ENCODE results near the gene ERICH2. TPM values are rescaled to one million over a fixed set of nuclear protein-coding genes. Genes with fewer than 3 reads are reported as not detected.

Gene ERICH2
- total RNA-seq, 6 experiments from 2014 or later = not detected

DNA sequence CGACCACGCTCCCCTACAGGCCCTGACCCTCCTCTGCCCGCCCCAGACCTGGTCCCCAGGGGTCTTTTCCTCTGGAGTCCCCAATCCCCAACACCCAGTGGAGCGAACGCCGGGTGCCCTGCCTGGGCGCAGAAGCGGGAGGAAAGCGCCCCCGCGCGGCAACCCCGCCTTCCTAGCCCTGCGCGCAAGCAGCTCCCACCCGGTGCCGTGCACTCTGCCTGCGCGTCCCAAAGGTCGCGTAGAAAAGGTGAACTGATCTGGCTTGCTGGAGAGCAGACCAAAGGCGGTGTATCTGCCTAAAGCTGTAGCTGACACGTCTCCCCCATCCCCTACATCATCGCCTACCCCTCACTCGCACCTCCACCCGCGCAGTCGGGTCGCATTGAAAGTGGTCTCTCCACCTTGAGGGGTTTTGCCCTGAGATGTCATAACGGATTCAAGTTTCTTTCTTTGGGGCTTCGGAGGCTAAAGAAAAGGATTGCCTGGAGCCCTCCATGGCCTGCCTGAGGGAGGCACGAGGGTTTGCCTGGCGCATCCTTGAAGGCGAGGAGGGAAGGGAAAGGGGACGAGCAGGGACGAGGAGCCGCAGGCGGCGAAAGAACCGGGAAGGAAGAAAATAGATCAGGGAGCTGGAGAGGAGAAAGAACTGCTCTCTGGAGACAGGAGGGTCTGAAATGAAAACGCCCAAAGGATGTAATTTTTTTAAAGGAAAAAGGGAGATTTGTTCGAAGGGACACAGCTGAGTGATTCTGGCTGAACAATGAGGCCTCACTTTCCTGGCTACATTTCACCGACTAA is 52.3 kb downstream of the ERICH2 start:
- H3K4me1 Mint-ChIP-seq (ENCODE audit: low read depth) = peaks cover 21% of the 10 kb centered on the region
- H3K27me3 Mint-ChIP-seq (ENCODE audit: insufficient read depth) = peaks cover 83% of the 10 kb centered on the region
- TF ChIP-seq, protein P1, sequence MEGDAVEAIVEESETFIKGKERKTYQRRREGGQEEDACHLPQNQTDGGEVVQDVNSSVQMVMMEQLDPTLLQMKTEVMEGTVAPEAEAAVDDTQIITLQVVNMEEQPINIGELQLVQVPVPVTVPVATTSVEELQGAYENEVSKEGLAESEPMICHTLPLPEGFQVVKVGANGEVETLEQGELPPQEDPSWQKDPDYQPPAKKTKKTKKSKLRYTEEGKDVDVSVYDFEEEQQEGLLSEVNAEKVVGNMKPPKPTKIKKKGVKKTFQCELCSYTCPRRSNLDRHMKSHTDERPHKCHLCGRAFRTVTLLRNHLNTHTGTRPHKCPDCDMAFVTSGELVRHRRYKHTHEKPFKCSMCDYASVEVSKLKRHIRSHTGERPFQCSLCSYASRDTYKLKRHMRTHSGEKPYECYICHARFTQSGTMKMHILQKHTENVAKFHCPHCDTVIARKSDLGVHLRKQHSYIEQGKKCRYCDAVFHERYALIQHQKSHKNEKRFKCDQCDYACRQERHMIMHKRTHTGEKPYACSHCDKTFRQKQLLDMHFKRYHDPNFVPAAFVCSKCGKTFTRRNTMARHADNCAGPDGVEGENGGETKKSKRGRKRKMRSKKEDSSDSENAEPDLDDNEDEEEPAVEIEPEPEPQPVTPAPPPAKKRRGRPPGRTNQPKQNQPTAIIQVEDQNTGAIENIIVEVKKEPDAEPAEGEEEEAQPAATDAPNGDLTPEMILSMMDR (IDR thresholded peaks at IDR 0.05) = peak; percentile 43; the same call in 1 of the 2 replicates
- DNase-seq = no peak
- H3K36me3 Mint-ChIP-seq (ENCODE audit: low read depth) = no peaks in the 10 kb centered on the region
- H3K9me3 Mint-ChIP-seq = no peaks in the 10 kb centered on the region
- no peak overlapping the region for H3K27ac Mint-ChIP-seq
- H3K4me3 Mint-ChIP-seq = peak overlapping the region; percentile 26

GRCh38 chr2:170823088-170823897 is 53.1 kb downstream of the ERICH2 start:
- Mint-ChIP-seq H3K27me3 (ENCODE audit: insufficient read depth) (peaks cover 75% of the 10 kb centered on the region), H3K9me3 (no peaks in the 10 kb centered on the region), H3K27ac (no peak overlapping the region), H3K4me1 (ENCODE audit: low read depth) (peaks cover 17% of the 10 kb centered on the region), H3K4me3 (peak overlapping the region; percentile 42), H3K36me3 (ENCODE audit: low read depth) (no peaks in the 10 kb centered on the region)
- no peak for DNase-seq
- TF ChIP-seq, protein P1 (IDR thresholded peaks at IDR 0.05) = no peak

- no peak for DNase-seq
- H3K9me3 Mint-ChIP-seq = no peaks in the 10 kb centered on the region
- no peaks in the 10 kb centered on the region for H3K36me3 Mint-ChIP-seq (ENCODE audit: low read depth)
- no peak overlapping the region for H3K4me3 Mint-ChIP-seq
- H3K27me3 Mint-ChIP-seq (ENCODE audit: insufficient read depth) = peaks cover 72% of the 10 kb centered on the region
- no peak overlapping the region for H3K27ac Mint-ChIP-seq
- TF ChIP-seq, protein P1 (IDR thresholded peaks at IDR 0.05) = no peak
- H3K4me1 Mint-ChIP-seq (ENCODE audit: low read depth) = peaks cover 17% of the 10 kb centered on the region
These were observed 53.7 kb downstream of the ERICH2 start for GRCh38 chr2:170823898-170824215.

- Mint-ChIP-seq H3K27ac (no peak overlapping the region), H3K4me3 (no peak overlapping the region; the same call in 1 of the 2 replicates), H3K9me3 (no peaks in the 10 kb centered on the region), H3K4me1 (ENCODE audit: low read depth) (peaks cover 17% of the 10 kb centered on the region), H3K27me3 (ENCODE audit: insufficient read depth) (peaks cover 72% of the 10 kb centered on the region), H3K36me3 (ENCODE audit: low read depth) (no peaks in the 10 kb centered on the region)
- DNase-seq = no peak
- TF ChIP-seq, protein P1 (IDR thresholded peaks at IDR 0.05) = no peak
These were observed 54.4 kb downstream of the ERICH2 start for GRCh38 chr2:170824526-170825015.

DNA sequence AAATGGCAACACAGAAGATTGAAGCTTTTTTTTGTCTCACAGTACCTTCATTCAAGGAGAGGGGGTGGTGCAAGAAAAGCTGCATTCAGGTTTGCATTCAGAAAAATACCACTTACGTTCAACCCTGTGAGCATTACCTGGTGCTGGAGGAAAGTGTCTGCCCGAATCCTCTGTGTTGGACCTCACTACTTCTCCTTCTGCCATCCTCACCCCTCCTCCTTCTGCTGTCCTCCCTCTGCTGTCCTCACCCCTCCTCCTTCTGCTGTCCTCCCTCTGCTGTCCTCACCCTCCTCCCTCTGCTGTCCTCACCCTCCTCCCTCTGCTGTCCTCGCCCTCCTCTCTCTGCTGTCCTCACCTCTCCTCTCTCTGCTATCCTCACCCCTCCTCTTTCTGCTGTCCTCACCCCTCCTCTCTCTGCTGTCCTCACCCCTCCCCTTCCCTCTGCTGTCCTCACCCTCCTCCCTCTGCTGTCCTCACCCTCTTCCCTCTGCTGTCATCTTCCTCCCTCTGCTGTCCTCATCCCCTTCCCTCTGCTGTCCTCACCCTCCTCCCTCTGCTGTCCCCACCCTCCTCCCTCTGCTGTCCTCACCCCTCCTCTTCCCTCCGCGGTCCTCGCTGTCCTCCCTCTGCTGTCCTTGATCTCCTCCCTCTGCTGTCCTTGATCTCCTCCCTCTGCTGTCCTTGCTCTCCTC is 57.8 kb downstream of the ERICH2 start:
- TF ChIP-seq, protein P1 (IDR thresholded peaks at IDR 0.05) = no peak
- no peak overlapping the region for H3K27ac Mint-ChIP-seq
- DNase-seq = no peak
- H3K36me3 Mint-ChIP-seq (ENCODE audit: low read depth) = no peaks in the 10 kb centered on the region
- no peaks in the 10 kb centered on the region for H3K9me3 Mint-ChIP-seq
- H3K4me3 Mint-ChIP-seq = no peak overlapping the region
- H3K27me3 Mint-ChIP-seq (ENCODE audit: insufficient read depth) = peaks cover 50% of the 10 kb centered on the region
- peaks cover under 1% of the 10 kb centered on the region; the same call in 1 of the 2 replicates for H3K4me1 Mint-ChIP-seq (ENCODE audit: low read depth)
